SU-DHL-6 (cell line): ENCODE measurements around the gene DMD.

Experiments
- CTCF ChIP-seq: fragments of 200-600 bp; sonication (generic); IDR thresholded peaks from one replicate; pipeline ENCODE4 v1.5.1; 2017; ENCODE audit warnings: antibody characterized with exemption, mild to moderate bottlenecking, low read length, moderate library complexity; ENCODE audit not compliant: insufficient read depth, poor library complexity, severe bottlenecking
- EZH2phosphoT487 ChIP-seq: fragments of 200-600 bp; sonication (generic), shearing (Covaris generic); conservative IDR thresholded peaks from 2 replicates; pipeline ENCODE4 v1.6.1; 2018; ENCODE audit warnings: mild to moderate bottlenecking, antibody characterized with exemption, low read length, moderate library complexity, mixed read lengths

GRCh38 chrX:31265383-31265782, 1946.0 kb downstream of the DMD start:
- TF ChIP-seq CTCF (no peak), EZH2phosphoT487 (no peak)
